SU-DHL-6 (cell line): ENCODE data around the gene KRTAP5-4.

Source experiments
- H2AFZ ChIP-seq: fragments of 200-600 bp; sonication (generic); 2 replicates; pipeline ENCODE4 v1.6.1; 2014; ENCODE audit warnings: low read depth, mild to moderate bottlenecking, moderate library complexity, mixed read lengths, antibody characterized with exemption, low read length; ENCODE audit not compliant: severe bottlenecking
- H3F3A ChIP-seq: fragments of 200-600 bp; shearing (Covaris generic); 2 replicates; pipeline ENCODE4 v1.6.0; 2016; ENCODE audit warnings: antibody characterized with exemption, mild to moderate bottlenecking; ENCODE audit not compliant: insufficient read depth
- H3K27ac ChIP-seq: fragments of 200-600 bp; sonication (generic); 2 replicates; pipeline ENCODE4 v1.5.1; 2016; ENCODE audit warnings: low read depth, mild to moderate bottlenecking, low read length, moderate library complexity, mixed read lengths
- H3K27me3 ChIP-seq: fragments of 200-600 bp; sonication (generic), shearing (Covaris generic); 2 replicates; pipeline ENCODE4 v1.6.0; 2014; ENCODE audit warnings: mild to moderate bottlenecking, low read length
- H3K36me3 ChIP-seq: fragments of 200-600 bp; sonication (generic); 2 replicates; pipeline ENCODE4 v1.6.1; 2014; ENCODE audit warnings: mild to moderate bottlenecking, low read length, mixed read lengths
- H3K4me2 ChIP-seq: fragments of 300-600, 200-600 bp; shearing (Covaris generic), sonication (generic); 2 replicates; pipeline ENCODE4 v1.6.0; 2014; ENCODE audit warnings: low read length, low read depth, mild to moderate bottlenecking; ENCODE audit not compliant: poor library complexity, severe bottlenecking
- H3K4me3 ChIP-seq: fragments of 200-600 bp; sonication (generic); 2 replicates; pipeline ENCODE4 v1.5.1; 2014; ENCODE audit warnings: antibody characterized with exemption, low read length, mild to moderate bottlenecking, mixed read lengths; ENCODE audit not compliant: insufficient read depth, poor library complexity, severe bottlenecking
- H3K79me2 ChIP-seq: fragments of 200-600 bp; sonication (generic); 2 replicates; pipeline ENCODE4 v1.6.1; 2014; ENCODE audit warnings: mild to moderate bottlenecking, low read length, moderate library complexity; ENCODE audit not compliant: insufficient read depth
- H3K9ac ChIP-seq: fragments of 200-600 bp; sonication (generic); 2 replicates; pipeline ENCODE4 v1.7.0; 2014; ENCODE audit warnings: mild to moderate bottlenecking, low read length
- H3K9me2 ChIP-seq: fragments of 200-600 bp; sonication (generic); replicated peaks from 2 replicates; pipeline ENCODE4 v1.6.1; 2014; ENCODE audit warnings: low read length; ENCODE audit not compliant: insufficient read depth
- H3K9me3 ChIP-seq: fragments of 200-600 bp; sonication (generic); 2 replicates; pipeline ENCODE4 v1.6.1; 2014; ENCODE audit warnings: low read length, mixed read lengths; ENCODE audit not compliant: insufficient read depth
- H4K20me1 ChIP-seq: fragments of 200-600 bp; sonication (generic); 2 replicates; pipeline ENCODE4 v1.6.1; 2014; ENCODE audit warnings: low read depth, mild to moderate bottlenecking, antibody characterized with exemption, low read length, moderate library complexity, mixed read lengths
- CTCF ChIP-seq: fragments of 200-600 bp; sonication (generic); IDR thresholded peaks from one replicate; pipeline ENCODE4 v1.5.1; 2017; ENCODE audit warnings: antibody characterized with exemption, mild to moderate bottlenecking, low read length, moderate library complexity; ENCODE audit not compliant: insufficient read depth, poor library complexity, severe bottlenecking
- EZH2phosphoT487 ChIP-seq: fragments of 200-600 bp; sonication (generic), shearing (Covaris generic); conservative IDR thresholded peaks from 2 replicates; pipeline ENCODE4 v1.6.1; 2018; ENCODE audit warnings: mild to moderate bottlenecking, antibody characterized with exemption, low read length, moderate library complexity, mixed read lengths

The KRTAP5-4 gene

GRCh38 chr11:1636291-1636950, 14.5 kb upstream of the KRTAP5-4 start:
- H3K79me2 ChIP-seq: no peaks in the 10 kb centered on the region
- no peaks in the 10 kb centered on the region for H3K9me3 ChIP-seq
- H3K9me2 ChIP-seq: no peaks in the 10 kb centered on the region
- TF ChIP-seq CTCF: no peak
- no peak overlapping the region for H3K4me3 ChIP-seq
- H2AFZ ChIP-seq: no peak overlapping the region
- no peaks in the 10 kb centered on the region for H4K20me1 ChIP-seq
- no peaks in the 10 kb centered on the region for H3K27me3 ChIP-seq
- no peaks in the 10 kb centered on the region for H3F3A ChIP-seq
- no peaks in the 10 kb centered on the region for H3K36me3 ChIP-seq
- no peak overlapping the region for H3K9ac ChIP-seq
- no peak overlapping the region for H3K27ac ChIP-seq
- no peak overlapping the region for H3K4me2 ChIP-seq

- H3K27me3 ChIP-seq: no peaks in the 10 kb centered on the region
- H4K20me1 ChIP-seq: no peaks in the 10 kb centered on the region
- TF ChIP-seq CTCF: no peak
- TF ChIP-seq EZH2phosphoT487: no peak
- no peaks in the 10 kb centered on the region for H3K36me3 ChIP-seq
- H3K9ac ChIP-seq: no peak overlapping the region
- no peaks in the 10 kb centered on the region for H3F3A ChIP-seq
- H3K79me2 ChIP-seq: no peaks in the 10 kb centered on the region
- H3K27ac ChIP-seq: no peak overlapping the region
- H3K9me3 ChIP-seq: no peaks in the 10 kb centered on the region
- no peaks in the 10 kb centered on the region for H3K9me2 ChIP-seq
- no peak overlapping the region for H2AFZ ChIP-seq
- H3K4me2 ChIP-seq: no peak overlapping the region
- H3K4me3 ChIP-seq: no peak overlapping the region
Observed at GRCh38 chr11:1633864-1634263, 11.9 kb upstream of the KRTAP5-4 start.

GRCh38 chr11:1632053-1632714, 10.2 kb upstream of the KRTAP5-4 start:
- no peaks in the 10 kb centered on the region for H3K27me3 ChIP-seq

More at GRCh38 chr11:1632053-1632714, 10.2 kb upstream of the KRTAP5-4 start:
- H3F3A ChIP-seq: no peaks in the 10 kb centered on the region
- TF ChIP-seq EZH2phosphoT487 (no peak), CTCF (no peak)
- H3K4me3 ChIP-seq: no peak overlapping the region
- H3K9me3 ChIP-seq: no peaks in the 10 kb centered on the region
- H4K20me1 ChIP-seq: no peaks in the 10 kb centered on the region
- H2AFZ ChIP-seq: no peak overlapping the region
- no peak overlapping the region for H3K27ac ChIP-seq
- no peaks in the 10 kb centered on the region for H3K36me3 ChIP-seq
- no peaks in the 10 kb centered on the region for H3K79me2 ChIP-seq
- H3K4me2 ChIP-seq: no peak overlapping the region
- no peak overlapping the region for H3K9ac ChIP-seq
- H3K9me2 ChIP-seq: no peaks in the 10 kb centered on the region
